HL-60/S4 treated with phorbol 12-myristate 13-acetate at 8.2 ng/mL for 4 days and 3 days (cell line): Measurements from ENCODE around the gene OCIAD1.
"Not testable (repeated sequence)": the region's sequence is repeated elsewhere in the genome, so short reads cannot be mapped to it uniquely, and the experiment has no call there.

Source experiments
- in situ Hi-C: fragments of 300-500 bp; cut with MboI; formaldehyde crosslinking; loops from 2 replicates; pipeline ENCODE4 v1.15.0; 2022; ENCODE audit warnings: low sequenced_read_pairs

The OCIAD1 gene

GRCh38 chr4:48881646-48882045 lies 50.8 kb downstream of the OCIAD1 start:
- in situ Hi-C loops: not testable (repeated sequence)

GRCh38 chr4:48889750-48890149 lies 58.9 kb downstream of the OCIAD1 start:
- in situ Hi-C loops: not testable (repeated sequence)

GRCh38 chr4:48891028-48891619 lies 60.2 kb downstream of the OCIAD1 start:
- in situ Hi-C loops: no loop called here

- in situ Hi-C loops: no loop called here
Measured at GRCh38 chr4:48896845-48897244, 66.0 kb downstream of the OCIAD1 start.

GRCh38 chr4:48898733-48899431 lies 68.0 kb downstream of the OCIAD1 start:
- in situ Hi-C loops: no loop called here

GRCh38 chr4:48899432-48899749 lies 68.5 kb downstream of the OCIAD1 start:
- in situ Hi-C loops: no loop called here

- in situ Hi-C loops: no loop called here
Measured at GRCh38 chr4:48899950-48900349, 69.1 kb downstream of the OCIAD1 start.

- in situ Hi-C loops: no loop called here
Measured at GRCh38 chr4:48901196-48901595, 70.3 kb downstream of the OCIAD1 start.

- in situ Hi-C loops: no loop called here
Measured at GRCh38 chr4:48902266-48902665, 71.4 kb downstream of the OCIAD1 start.

GRCh38 chr4:48904101-48904500 lies 73.2 kb downstream of the OCIAD1 start:
- in situ Hi-C loops: no loop called here

- in situ Hi-C loops: no loop called here
Measured at GRCh38 chr4:48904541-48905142, 73.8 kb downstream of the OCIAD1 start.

- in situ Hi-C loops: no loop called here
Measured at GRCh38 chr4:48905363-48906015, 74.6 kb downstream of the OCIAD1 start.

GRCh38 chr4:48906206-48907173 lies 75.6 kb downstream of the OCIAD1 start, which contains the start of gene OCIAD2:
OCIAD2 (minus strand) TSS chr4:48906774; CDS start chr4:48904549, 2,225 bp downstream.
- in situ Hi-C loops: no loop called here

GRCh38 chr4:48907706-48908477 lies 77.0 kb downstream of the OCIAD1 start:
- in situ Hi-C loops: no loop called here

GRCh38 chr4:48908687-48909086 lies 77.8 kb downstream of the OCIAD1 start:
- in situ Hi-C loops: no loop called here

GRCh38 chr4:48909697-48910096 lies 78.8 kb downstream of the OCIAD1 start:
- in situ Hi-C loops: no loop called here

GRCh38 chr4:48910511-48910910 lies 79.6 kb downstream of the OCIAD1 start:
- in situ Hi-C loops: no loop called here
